Renal cortical epithelial cell (primary cell): ENCODE results near the gene SHISA9. TPM values are rescaled to one million over a fixed set of nuclear protein-coding genes. Genes with fewer than 3 reads are reported as not detected.

Experiments used
- DNase-seq: peaks from one replicate; pipeline ENCODE4 v3.0.0-alpha.2; 2011; ENCODE audit warnings: low read depth
- total RNA-seq: library from RNA; depleted of rRNA; stranded (reverse); fragments of >200 nt; gene quantifications from 2 replicates; pipeline ENCODE4 v1.2.3, GENCODE V29; 2014

The SHISA9 gene
- total RNA-seq, 1 donor from 2014 or later: 21.3 TPM

DNA sequence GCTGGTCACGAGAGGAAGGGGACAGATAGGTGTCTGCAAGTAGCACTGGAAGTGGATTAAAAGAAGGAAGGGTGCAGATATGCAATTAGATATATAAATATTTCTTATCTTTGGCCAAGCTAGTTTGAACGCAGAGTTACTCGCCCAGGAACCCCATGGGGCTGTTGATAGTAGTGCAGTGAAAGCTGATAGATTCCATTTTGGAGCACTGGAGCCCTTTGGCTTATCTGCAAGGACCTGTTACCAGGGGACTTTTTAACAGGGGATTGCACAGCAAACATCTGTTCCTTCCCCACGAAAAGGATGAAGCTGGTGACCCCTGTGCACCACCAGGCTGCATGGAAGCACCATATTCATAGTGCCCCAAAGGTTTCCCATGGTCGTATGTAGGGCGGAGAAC is 218.7 kb downstream of the SHISA9 start:
- no peak for DNase-seq

GRCh38 chr16:13120557-13120956 is 219.2 kb downstream of the SHISA9 start:
- no peak for DNase-seq

DNA sequence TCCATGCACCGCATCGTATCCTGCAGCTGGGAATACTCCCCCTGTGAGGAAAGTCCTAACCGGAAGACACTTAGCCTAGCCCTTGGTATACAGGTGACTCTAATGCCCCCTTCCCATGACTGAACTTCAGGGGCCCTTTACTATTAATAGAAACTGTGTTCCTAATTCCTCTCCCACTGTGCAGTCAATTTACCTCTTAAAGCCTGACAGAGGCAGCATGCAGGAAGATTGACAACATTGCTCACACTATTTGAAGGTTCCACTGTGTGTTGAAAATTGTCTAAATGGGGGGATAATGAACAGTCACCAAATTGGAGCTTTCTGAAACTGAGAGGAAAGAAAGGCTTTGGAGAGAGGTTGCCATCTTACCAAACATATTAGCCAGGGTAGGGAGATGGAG is 222.6 kb downstream of the SHISA9 start:
- DNase-seq: no peak

DNA sequence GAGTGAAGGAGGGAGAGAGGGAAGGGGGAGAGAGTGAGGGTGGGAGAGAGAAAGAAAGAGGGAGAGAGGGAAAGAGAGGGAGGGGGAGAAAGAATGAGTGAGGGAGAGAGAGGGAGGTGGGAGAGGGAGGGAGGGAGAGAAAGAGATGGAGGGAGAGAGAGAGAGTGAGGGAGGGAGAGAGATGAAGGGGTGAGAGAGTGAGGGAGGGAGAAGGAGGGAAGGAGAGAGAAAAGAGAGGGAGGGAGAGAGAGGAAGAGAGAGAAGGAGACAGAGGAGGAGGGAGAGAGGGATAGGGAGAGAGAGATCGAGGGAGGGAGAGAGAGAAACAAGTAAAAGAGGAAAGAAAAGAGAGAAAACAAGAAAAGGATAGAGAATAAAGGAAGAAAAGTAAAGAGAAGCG is 225.7 kb downstream of the SHISA9 start:
- DNase-seq: no peak

DNA sequence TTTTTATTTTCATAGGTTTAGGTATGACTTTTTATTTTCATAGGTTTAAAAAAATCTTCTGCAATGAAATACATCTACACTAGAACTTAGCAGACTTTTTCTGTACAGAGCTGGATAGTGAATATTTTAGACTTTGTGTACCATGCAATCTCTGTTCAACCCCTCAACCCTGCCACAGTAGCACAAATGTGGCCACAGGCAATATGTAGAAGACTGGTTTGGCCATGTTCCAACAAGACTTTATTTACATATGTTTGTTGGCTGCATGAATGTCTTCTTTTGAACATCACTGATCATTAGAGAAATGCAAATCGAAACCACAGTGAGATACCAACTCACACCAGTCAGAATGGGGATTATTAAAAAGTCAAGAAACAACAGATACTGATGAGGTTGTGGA is 229.2 kb downstream of the SHISA9 start:
- no peak for DNase-seq

DNA sequence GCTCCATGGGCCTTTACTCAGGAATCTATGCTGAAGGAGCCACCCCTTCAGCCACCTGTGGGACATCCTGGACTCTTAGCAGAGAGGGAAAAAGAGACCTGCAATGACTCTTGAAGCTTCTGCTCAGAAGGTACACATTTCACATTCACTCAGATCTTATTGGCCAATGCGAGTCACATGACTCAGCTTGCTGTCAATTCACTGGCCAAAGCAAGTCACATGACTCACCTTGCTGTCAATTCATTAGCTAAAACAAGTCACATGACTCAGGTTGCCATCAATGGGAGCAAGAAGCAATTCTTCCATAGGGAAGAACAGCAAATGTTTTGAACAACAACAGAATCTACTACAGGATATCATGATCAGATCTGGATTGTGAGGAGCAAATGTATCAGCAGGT is 233.4 kb downstream of the SHISA9 start:
- no peak for DNase-seq

DNA sequence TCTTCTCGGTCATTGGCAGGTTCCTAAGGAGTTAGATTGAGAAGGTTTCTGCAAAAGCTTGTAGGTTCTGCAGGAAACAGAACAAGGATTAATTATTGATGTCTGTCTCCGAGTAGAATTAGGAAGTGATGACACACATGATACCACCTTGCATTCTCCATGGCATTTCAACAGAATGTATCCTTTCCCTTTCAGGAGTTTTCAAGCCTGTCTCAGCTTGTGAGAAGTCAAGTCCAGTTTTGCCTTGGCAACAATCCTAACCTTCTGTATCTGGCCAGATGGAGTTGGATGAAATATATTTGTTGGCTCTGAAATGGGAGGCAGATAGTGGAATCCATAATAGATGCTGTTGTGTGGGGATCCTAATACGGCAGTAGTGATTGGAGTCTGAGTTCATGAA is 235.5 kb downstream of the SHISA9 start:
- DNase-seq: no peak

GRCh38 chr16:13138528-13138927 is 237.1 kb downstream of the SHISA9 start:
- DNase-seq: peak; percentile 18

DNA sequence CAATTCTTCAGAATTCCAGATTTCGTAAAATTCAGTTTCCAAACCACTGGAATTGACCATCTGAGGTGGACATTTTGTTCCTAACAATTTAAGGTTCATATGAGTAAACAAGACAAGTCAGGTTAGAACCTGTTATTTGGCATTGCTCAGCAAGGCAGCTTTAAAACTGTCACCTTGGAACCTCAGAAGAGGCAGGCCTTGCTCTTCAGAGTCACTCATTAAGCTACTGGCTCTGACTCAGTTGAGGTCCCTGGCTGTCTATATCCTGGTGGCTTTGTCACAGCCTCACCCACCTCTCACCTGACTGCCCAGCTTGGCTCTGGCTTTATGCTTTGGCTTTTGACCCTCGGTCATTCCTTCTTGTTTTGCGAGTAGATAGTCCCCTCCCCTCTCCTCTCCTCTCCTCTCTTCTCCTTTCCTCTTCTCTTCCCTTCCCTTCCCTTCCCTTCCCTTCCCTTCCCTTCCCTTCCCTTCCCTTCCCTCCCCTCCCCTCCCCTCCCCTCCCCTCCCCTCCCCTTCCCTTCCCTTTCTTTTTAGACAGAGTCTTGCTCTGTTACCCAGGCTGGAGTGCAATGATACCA is 238.4 kb downstream of the SHISA9 start:
- DNase-seq: peak; percentile 49

DNA sequence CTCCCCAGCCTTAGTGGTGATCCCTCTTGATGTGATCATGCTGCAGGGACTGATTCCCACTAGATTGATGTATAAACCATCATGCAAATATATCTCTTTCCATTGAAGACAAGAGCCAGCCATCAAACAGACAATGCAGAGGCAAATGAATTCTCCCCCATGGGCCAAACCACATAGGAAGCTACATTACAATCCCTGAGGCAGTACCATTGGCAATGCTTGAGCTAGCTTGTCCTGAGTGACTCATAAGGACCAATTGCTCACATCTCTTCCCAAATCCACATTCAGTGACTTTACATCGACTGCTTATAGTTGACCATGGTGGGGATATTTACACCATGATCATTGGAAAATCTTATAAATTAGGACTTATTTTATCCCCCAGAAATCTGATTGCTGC is 242.2 kb downstream of the SHISA9 start:
- peak; percentile 65 for DNase-seq

DNA sequence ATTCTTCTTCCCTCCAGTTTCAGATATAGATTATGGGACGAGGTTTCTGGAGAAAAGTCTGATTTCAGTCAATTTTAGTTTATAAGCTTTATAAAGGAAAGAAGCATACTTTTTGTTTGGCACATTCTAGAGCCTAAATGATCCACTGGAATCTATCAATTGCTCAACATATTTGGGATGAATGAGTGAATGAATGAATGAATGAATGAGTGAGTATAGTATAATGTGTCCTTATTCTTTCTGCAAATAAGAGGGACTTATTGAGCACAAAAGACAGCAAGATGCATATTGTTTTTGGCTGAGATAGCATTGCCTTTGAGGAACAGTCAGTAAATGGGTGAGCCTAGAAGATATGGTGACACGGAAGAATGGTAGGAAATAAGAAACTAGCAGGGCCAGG is 245.4 kb downstream of the SHISA9 start:
- DNase-seq: no peak

GRCh38 chr16:13148294-13148693 is 246.9 kb downstream of the SHISA9 start:
- no peak for DNase-seq

DNA sequence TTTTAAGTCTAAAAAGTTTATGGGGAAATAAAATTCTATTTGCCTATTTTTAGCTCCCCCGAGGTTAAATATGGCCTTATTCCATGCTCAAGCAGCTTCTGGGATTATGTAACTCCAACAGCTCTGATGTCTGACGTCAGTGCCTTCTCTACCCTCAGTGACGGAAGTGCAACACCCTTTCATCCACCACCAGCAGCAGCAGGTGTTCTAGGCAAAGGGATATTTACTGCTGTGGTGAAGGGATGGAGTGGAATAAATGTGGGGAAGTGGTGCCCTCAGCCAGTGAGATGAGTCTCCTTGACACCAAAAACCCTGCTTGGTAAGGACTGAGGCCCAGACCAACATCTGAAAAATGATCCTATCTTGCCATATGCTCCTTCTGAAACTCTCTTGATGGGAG is 247.4 kb downstream of the SHISA9 start:
- peak; percentile 6 for DNase-seq

GRCh38 chr16:13150181-13150885 is 248.9 kb downstream of the SHISA9 start:
- DNase-seq: no peak

GRCh38 chr16:13153696-13154095 is 252.3 kb downstream of the SHISA9 start:
- no peak for DNase-seq

DNA sequence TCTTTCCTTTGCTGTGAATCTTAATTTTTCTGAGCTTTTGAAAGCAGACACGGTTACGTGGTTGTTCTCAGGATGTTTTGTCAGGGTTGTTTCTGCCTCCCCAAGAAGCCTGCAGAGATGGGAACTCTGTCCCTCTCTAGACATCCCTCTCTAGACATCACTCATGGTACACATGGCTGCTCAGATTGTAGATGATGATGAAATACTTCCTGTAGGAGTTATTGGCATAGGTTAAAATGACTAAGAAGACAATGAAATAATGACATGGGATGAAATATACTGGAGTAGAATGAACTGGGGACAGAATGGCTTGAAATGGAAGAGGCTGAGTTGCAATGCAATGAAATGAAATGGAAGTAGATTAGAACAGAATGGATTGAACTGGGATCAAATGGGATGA is 253.4 kb downstream of the SHISA9 start:
- DNase-seq: peak; percentile 16

GRCh38 chr16:13155377-13155776 is 254.0 kb downstream of the SHISA9 start:
- DNase-seq: no peak

- DNase-seq: no peak
Measured at GRCh38 chr16:13155780-13156179, 254.4 kb downstream of the SHISA9 start.

DNA sequence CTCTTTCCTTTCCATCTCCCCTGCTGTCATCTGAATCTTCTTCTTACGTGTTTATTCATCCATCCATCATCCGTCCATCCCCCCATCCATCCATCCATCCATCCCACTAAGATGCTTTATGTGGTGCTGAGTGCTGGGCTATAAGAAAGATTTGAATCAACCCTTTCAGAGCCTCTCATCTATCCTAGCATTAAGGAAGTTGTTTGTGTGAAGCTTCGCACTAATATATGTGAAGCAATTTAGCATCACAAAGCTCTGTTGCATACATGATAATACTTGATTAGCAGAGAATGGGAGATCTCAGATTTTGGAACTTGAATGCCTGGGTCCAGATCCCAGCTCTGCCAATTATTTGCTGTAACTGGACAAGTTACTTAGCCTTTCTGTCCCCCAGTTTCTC is 255.7 kb downstream of the SHISA9 start:
- no peak for DNase-seq

GRCh38 chr16:13158427-13158826 is 257.0 kb downstream of the SHISA9 start:
- no peak for DNase-seq

DNA sequence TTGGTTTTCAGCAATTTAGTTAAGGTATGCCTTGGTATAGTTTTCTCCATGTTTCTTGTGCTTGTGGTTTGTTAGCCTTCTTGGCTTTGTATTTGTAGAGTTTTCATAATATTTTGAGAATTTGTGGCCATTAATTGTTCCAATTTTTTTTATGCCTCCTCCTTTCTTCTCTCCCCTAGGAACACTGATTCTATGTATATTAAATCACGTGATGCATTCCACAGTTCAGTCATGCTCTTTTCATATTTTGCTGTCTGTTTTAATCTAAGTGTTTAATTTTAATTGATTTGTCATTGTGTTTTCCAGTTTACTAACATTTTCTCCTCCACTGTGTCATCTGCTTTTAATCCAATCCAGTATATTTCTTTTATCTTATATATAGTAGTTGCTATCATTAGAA is 263.6 kb downstream of the SHISA9 start:
- DNase-seq: no peak

- DNase-seq: peak; percentile 72
Measured at GRCh38 chr16:13168091-13168572, 266.7 kb downstream of the SHISA9 start.

GRCh38 chr16:13171313-13171712 is 269.9 kb downstream of the SHISA9 start:
- DNase-seq: no peak

- peak; percentile 47 for DNase-seq
Measured at GRCh38 chr16:13176711-13177110, 275.3 kb downstream of the SHISA9 start.
